Heart left ventricle (tissue), 16 donors: Measurements from ENCODE around the gene ERCC2. TPM values are rescaled to one million over a fixed set of nuclear protein-coding genes. Genes with fewer than 3 reads are reported as not detected.

ENCODE experiments used
- ATAC-seq, 4 donors: fragments of 200-7000 bp; cut with Tn5 transposase; one replicate each; pipeline ENCODE4 v1.9.1; 2020 to 2022; ENCODE audit warnings: moderate library complexity in 4 of 4, mild to moderate bottlenecking in 3 of 4, moderate number of reproducible peaks in 1 of 4
- DNase-seq, 5 donors: peaks; one replicate each; pipeline ENCODE4 v3.0.0-alpha.2; 2020
- H3K27ac ChIP-seq, 12 donors: fragments of 200-600 bp; sonication (generic) in 4 of 12; one replicate each; pipeline versions ENCODE4 v1.5.0 to v1.8.0; 2016 to 2022; ENCODE audit warnings: mild to moderate bottlenecking in 2 of 12
- H3K27me3 ChIP-seq, 9 donors: fragments of 200-600 bp; sonication (generic) in 2 of 9; one replicate each; pipeline versions ENCODE4 v1.5.1 to v1.8.0; 2016 to 2022; ENCODE audit warnings: mild to moderate bottlenecking in 3 of 9
- H3K36me3 ChIP-seq, 9 donors: fragments of 200-600 bp; sonication (generic) in 2 of 9; one replicate each; pipeline versions ENCODE4 v1.5.0 to v1.8.0; 2018 to 2022; ENCODE audit warnings: mild to moderate bottlenecking in 2 of 9
- H3K4me1 ChIP-seq, 12 donors: fragments of 200-600 bp; sonication (generic) in 4 of 12; one replicate each; pipeline versions ENCODE4 v1.5.0 to v1.8.0; 2016 to 2022; ENCODE audit warnings: mild to moderate bottlenecking in 3 of 12
- H3K4me3 ChIP-seq, 12 donors: fragments of 200-600 bp; sonication (generic) in 4 of 12; one replicate each; pipeline versions ENCODE4 v1.5.0 to v1.8.0; 2017 to 2022; ENCODE audit warnings: mild to moderate bottlenecking in 9 of 12, moderate library complexity in 4 of 12
- H3K9me3 ChIP-seq, 12 donors: fragments of 200-600 bp; sonication (generic) in 4 of 12; one replicate each; pipeline versions ENCODE4 v1.5.0 to v1.8.0; 2016 to 2022; ENCODE audit warnings: mild to moderate bottlenecking in 1 of 12
- POLR2A ChIP-seq, 2 donors: fragments of 450-650 bp; IDR thresholded peaks; one replicate each; pipeline ENCODE4 v1.6.1; 2017; ENCODE audit warnings: antibody characterized with exemption in 2 of 2, mild to moderate bottlenecking in 2 of 2, moderate library complexity in 2 of 2
- WGBS, 4 donors: extraction: QIAGEN DNeasy Blood & Tissue Kit in 2 of 4; methylation state at CpG; one replicate each; pipeline versions ENCODE4 v1.1.5 to v1.1.7; 2013 to 2018; 5-methylcytosine and 5-hydroxymethylcytosine counted together
- intact Hi-C, 10 donors: fragments of 100-400 bp; cut with DNase I; formaldehyde crosslinking; loops; one replicate each; pipeline versions ENCODE4 v1.11.1 to v1.14.2; 2022
- polyA plus RNA-seq, 2 donors: library from polyadenylated mRNA; stranded (reverse); fragments of 200-250 nt; gene quantifications; one replicate each; pipeline ENCODE4 v1.2.3, GENCODE V29; 2013
- total RNA-seq, 9 donors: library from RNA; depleted of rRNA in 2 of 9; stranded (reverse); fragments of >200 nt in 2 of 9; fragmentation: NEBNext Ultra II Directional in 3 of 9; extraction: Animal tissue kit (Norgen Biotek cat#: 25700) in 3 of 9; gene quantifications; one replicate each; pipeline versions ENCODE4 v1.1.0 to v1.2.4, GENCODE V29; 2016 to 2023
- TF ChIP-seq, protein P1 (sequence below), 12 donors: fragments of 200-600 bp; sonication (generic) in 4 of 12; IDR thresholded peaks; one replicate each; pipeline versions ENCODE4 v1.5.0 to v1.8.0; 2018 to 2022; ENCODE audit warnings: antibody characterized with exemption in 12 of 12, mild to moderate bottlenecking in 5 of 12
- donor health status: ischemic (EF 13 %, LVEDD 7.1; RV severe dilation, severe dysfunction).
- donor health status: healthy with polysubstance abuse.
- donor health status: DM: no; HTN: yes; CAD: no.
- donor health status: DM: no; HTN: no; CAD: no.
- donor health status: ischemic (EF 25% LVEDD 6.9; RV normal size, moderate dysfunction).
- donor health status: ischemic (EF 25% LVEDD 5.7; RV mildly dilated, moderate dysfunction).
- donor health status: healthy.
- donor health status: DM: yes; HTN: yes; CAD: no.
- donor health status: ischemic (EF 35%, LVEDD 5.7; RV mildly dilated, moderate dysfunction).
- donor health status: nonischemic (EF 11% LVEDD 7.7; RV severe dilation, severe dysfunction).
- donor health status: DM: yes; HTN: yes; CAD: no.
- donor health status: PGD.
- donor health status: ischemic (EF 29% LVEDD 5.4; RV normal size, mild dysfunction).
- donor health status: nonischemic (EF 23%, LVEDD 6.1; RV moderate dilation, normal function).

ERCC2 gene
- total and polyA plus RNA-seq, 11 donors, result 5.8 to 24.1 (median 12.4) TPM

GRCh38 chr19:45356760-45357444 is 13.5 kb downstream of the ERCC2 start:
- H3K4me3 ChIP-seq, result no peak overlapping the region
- DNase-seq, result no peak
- intact Hi-C loops, result no loop called here
- no peaks in the 10 kb centered on the region for H3K9me3 ChIP-seq
- TF ChIP-seq, protein P1, sequence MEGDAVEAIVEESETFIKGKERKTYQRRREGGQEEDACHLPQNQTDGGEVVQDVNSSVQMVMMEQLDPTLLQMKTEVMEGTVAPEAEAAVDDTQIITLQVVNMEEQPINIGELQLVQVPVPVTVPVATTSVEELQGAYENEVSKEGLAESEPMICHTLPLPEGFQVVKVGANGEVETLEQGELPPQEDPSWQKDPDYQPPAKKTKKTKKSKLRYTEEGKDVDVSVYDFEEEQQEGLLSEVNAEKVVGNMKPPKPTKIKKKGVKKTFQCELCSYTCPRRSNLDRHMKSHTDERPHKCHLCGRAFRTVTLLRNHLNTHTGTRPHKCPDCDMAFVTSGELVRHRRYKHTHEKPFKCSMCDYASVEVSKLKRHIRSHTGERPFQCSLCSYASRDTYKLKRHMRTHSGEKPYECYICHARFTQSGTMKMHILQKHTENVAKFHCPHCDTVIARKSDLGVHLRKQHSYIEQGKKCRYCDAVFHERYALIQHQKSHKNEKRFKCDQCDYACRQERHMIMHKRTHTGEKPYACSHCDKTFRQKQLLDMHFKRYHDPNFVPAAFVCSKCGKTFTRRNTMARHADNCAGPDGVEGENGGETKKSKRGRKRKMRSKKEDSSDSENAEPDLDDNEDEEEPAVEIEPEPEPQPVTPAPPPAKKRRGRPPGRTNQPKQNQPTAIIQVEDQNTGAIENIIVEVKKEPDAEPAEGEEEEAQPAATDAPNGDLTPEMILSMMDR (IDR thresholded peaks at IDR 0.05), result no peak
- TF ChIP-seq POLR2A (IDR thresholded peaks at IDR 0.05), result no peak
- H3K36me3 ChIP-seq, result peaks cover 0 to 66% (median 30%) of the 10 kb centered on the region in 9 donors
- ATAC-seq, result no peak
- no peaks in the 10 kb centered on the region for H3K4me1 ChIP-seq
- H3K27me3 ChIP-seq, result no peaks in the 10 kb centered on the region
- 91 to 94% (median 92%) methylated on average over 13 to 20 of the region's 20 CpGs for WGBS, 4 donors
- H3K27ac ChIP-seq, result no peak overlapping the region

GRCh38 chr19:45355910-45356309 is 14.5 kb downstream of the ERCC2 start:
- H3K27me3 ChIP-seq, result no peaks in the 10 kb centered on the region
- H3K4me3 ChIP-seq, result no peak overlapping the region
- no peak for TF ChIP-seq POLR2A (IDR thresholded peaks at IDR 0.05)
- TF ChIP-seq, protein P1 (IDR thresholded peaks at IDR 0.05), result no peak
- H3K27ac ChIP-seq, result no peak overlapping the region
- H3K36me3 ChIP-seq, result peaks cover 0 to 65% (median 28%) of the 10 kb centered on the region in 9 donors
- no peak for ATAC-seq
- no peaks in the 10 kb centered on the region for H3K4me1 ChIP-seq
- DNase-seq, result no peak
- H3K9me3 ChIP-seq, result no peaks in the 10 kb centered on the region
- intact Hi-C loops, result no loop called here
- WGBS, 4 donors, result 98 to 100% (median 99%) methylated on average over 3 to 9 of the region's 9 CpGs

DNA sequence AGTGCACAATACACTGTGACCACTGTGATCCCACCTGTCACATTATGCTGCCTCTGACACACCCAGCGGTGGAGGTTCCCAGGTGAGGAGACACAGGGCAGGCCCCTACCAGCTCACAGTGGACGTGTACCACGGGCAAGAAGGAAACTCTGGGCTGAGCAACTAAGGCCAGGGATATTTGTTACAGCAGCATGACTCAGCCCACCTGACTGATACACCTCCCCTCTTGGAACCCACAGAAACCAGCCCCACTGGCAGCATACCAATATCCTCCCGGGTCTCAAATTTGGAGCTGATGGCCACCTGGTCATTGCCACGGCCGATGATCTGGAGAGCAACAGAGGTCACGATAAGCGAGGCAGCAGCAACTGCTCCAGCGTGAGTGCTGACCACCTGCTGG is 15.0 kb downstream of the ERCC2 start:
- Histone ChIP-seq H3K4me1 (no peaks in the 10 kb centered on the region), H3K4me3 (no peak overlapping the region), H3K36me3 (peaks cover 0 to 61% (median 28%) of the 10 kb centered on the region in 9 donors), H3K9me3 (no peaks in the 10 kb centered on the region), H3K27me3 (no peaks in the 10 kb centered on the region), H3K27ac (no peak overlapping the region)
- intact Hi-C loops, result no loop called here
- TF ChIP-seq POLR2A (IDR thresholded peaks at IDR 0.05), result no peak
- TF ChIP-seq, protein P1 (IDR thresholded peaks at IDR 0.05), result no peak
- 94 to 98% (median 98%) methylated on average over 9 of the region's 9 CpGs for WGBS, 4 donors
- ATAC-seq, result no peak
- no peak for DNase-seq

- Histone ChIP-seq H3K36me3 (peaks cover 0 to 58% (median 28%) of the 10 kb centered on the region in 9 donors), H3K4me3 (no peak overlapping the region), H3K4me1 (no peaks in the 10 kb centered on the region), H3K27ac (no peak overlapping the region), H3K9me3 (no peaks in the 10 kb centered on the region), H3K27me3 (no peaks in the 10 kb centered on the region)
- no peak for TF ChIP-seq POLR2A (IDR thresholded peaks at IDR 0.05)
- TF ChIP-seq, protein P1 (IDR thresholded peaks at IDR 0.05), result no peak
- WGBS, 4 donors, result 90 to 94% (median 92%) methylated on average over 10 to 11 of the region's 11 CpGs
- no peak for ATAC-seq
- intact Hi-C loops, result no loop called here
- no peak for DNase-seq
Measured at GRCh38 chr19:45354241-45354842, 16.0 kb downstream of the ERCC2 start.
